HEK293 (cell line): ENCODE results near the gene POLR3E.

Experiments used
- CTCF ChIA-PET: fragments of 350-600 bp; formaldehyde crosslinking; extraction: SDS; loops from one replicate; lab custom pipeline; 2021; ENCODE audit warnings: antibody characterized with exemption; lab: Yijun Ruan, JAX
- POLR2A ChIA-PET: fragments of 300-600 bp; formaldehyde crosslinking; extraction: SDS; loops from one replicate; lab custom pipeline; 2020; ENCODE audit warnings: antibody characterized with exemption, inconsistent platforms; lab: Yijun Ruan, JAX
- H3K27ac ChIP-seq: fragments of 200-500 bp; sonication (Bioruptor generic); 2 replicates; pipeline ENCODE4 v1.5.1; 2014; ENCODE audit warnings: low read depth, low read length, control low read depth, inconsistent platforms; ENCODE audit errors: extremely low read depth
- H3K36me3 ChIP-seq, 2 experiments: fragments of 200-500 bp in 1 of 2; sonication (Bioruptor generic) in 1 of 2; 1 replicate in 1 of 2; 2 replicates in 1 of 2; pipeline ENCODE4 v1.5.1; 2014 to 2017; ENCODE audit warnings: inconsistent platforms in 2 of 2, low read length in 2 of 2; ENCODE audit not compliant: control insufficient read depth in 2 of 2, insufficient read depth in 1 of 2
- H3K4me1 ChIP-seq: fragments of 200-500 bp; sonication (Bioruptor generic); 2 replicates; pipeline ENCODE4 v1.5.1; 2014; ENCODE audit warnings: mild to moderate bottlenecking, low read length, inconsistent platforms; ENCODE audit not compliant: control insufficient read depth, insufficient read depth
- H3K4me3 ChIP-seq: 2 replicates; pipeline ENCODE4 v1.5.1; 2011; ENCODE audit warnings: low read depth, mild to moderate bottlenecking, control low read depth, low read length, moderate library complexity
- H3K9me3 ChIP-seq: fragments of 200-500 bp; sonication (Bioruptor generic); 2 replicates; pipeline ENCODE4 v1.5.1; 2014; ENCODE audit warnings: low read depth, low read length, inconsistent platforms; ENCODE audit not compliant: control insufficient read depth, insufficient read depth
- ATF2 ChIP-seq: fragments of 450-650 bp; formaldehyde crosslinking; IDR thresholded peaks from 2 replicates; pipeline ENCODE4 v1.5.1; 2016; ENCODE audit warnings: missing biosample characterization, missing genetic modification characterization, low read depth
- GLIS2 ChIP-seq: fragments of 450-650 bp; formaldehyde crosslinking; IDR thresholded peaks from 2 replicates; pipeline ENCODE4 v1.5.1; 2016; ENCODE audit warnings: missing biosample characterization, missing genetic modification characterization
- OSR2 ChIP-seq: fragments of 450-650 bp; formaldehyde crosslinking; IDR thresholded peaks from 2 replicates; pipeline ENCODE4 v1.5.1; 2016; ENCODE audit warnings: missing biosample characterization, missing genetic modification characterization
- PRDM1 ChIP-seq: fragments of 450-650 bp; formaldehyde crosslinking; IDR thresholded peaks from 2 replicates; pipeline ENCODE4; 2016; ENCODE audit warnings: missing biosample characterization, missing genetic modification characterization
- RBAK ChIP-seq: fragments of 450-650 bp; formaldehyde crosslinking; IDR thresholded peaks from 2 replicates; pipeline ENCODE4 v1.5.1; 2016; ENCODE audit warnings: missing biosample characterization, missing genetic modification characterization
- ZBTB20 ChIP-seq: fragments of 450-650 bp; formaldehyde crosslinking; IDR thresholded peaks from 2 replicates; pipeline ENCODE4 v1.5.1; 2016; ENCODE audit warnings: missing biosample characterization, missing genetic modification characterization
- ZBTB44 ChIP-seq: fragments of 450-650 bp; IDR thresholded peaks from 2 replicates; pipeline ENCODE4 v1.5.1; 2018; ENCODE audit warnings: missing biosample characterization, mild to moderate bottlenecking, missing genetic modification characterization
- ZFHX2 ChIP-seq: fragments of 450-650 bp; formaldehyde crosslinking; conservative IDR thresholded peaks from 2 replicates; pipeline ENCODE4 v1.5.1; 2016; ENCODE audit warnings: missing biosample characterization, missing genetic modification characterization
- ZNF157 ChIP-seq: fragments of 450-650 bp; formaldehyde crosslinking; IDR thresholded peaks from 2 replicates; pipeline ENCODE4 v1.5.1; 2016; ENCODE audit warnings: missing biosample characterization, missing genetic modification characterization
- ZNF221 ChIP-seq: fragments of 450-650 bp; formaldehyde crosslinking; IDR thresholded peaks from 2 replicates; pipeline ENCODE4 v1.5.1; 2017; ENCODE audit warnings: missing biosample characterization, missing genetic modification characterization, borderline replicate concordance
- ZNF280C ChIP-seq: fragments of 450-650 bp; formaldehyde crosslinking; IDR thresholded peaks from 2 replicates; pipeline ENCODE4 v1.5.1; 2016; ENCODE audit warnings: missing biosample characterization, missing genetic modification characterization
- ZNF280D ChIP-seq: fragments of 450-650 bp; formaldehyde crosslinking; IDR thresholded peaks from 2 replicates; pipeline ENCODE4 v1.5.1; 2016; ENCODE audit warnings: missing biosample characterization, missing genetic modification characterization
- ZNF335 ChIP-seq: fragments of 450-650 bp; formaldehyde crosslinking; conservative IDR thresholded peaks from 2 replicates; pipeline ENCODE4 v1.5.1; 2016; ENCODE audit warnings: missing biosample characterization, missing genetic modification characterization
- ZNF350 ChIP-seq: fragments of 450-650 bp; formaldehyde crosslinking; IDR thresholded peaks from 2 replicates; pipeline ENCODE4 v1.5.0; 2017; ENCODE audit warnings: missing biosample characterization, mild to moderate bottlenecking, missing genetic modification characterization
- ZNF610 ChIP-seq: fragments of 450-650 bp; formaldehyde crosslinking; IDR thresholded peaks from 2 replicates; pipeline ENCODE4 v1.5.1; 2016; ENCODE audit warnings: missing biosample characterization, missing genetic modification characterization, borderline replicate concordance
- ZNF629 ChIP-seq: fragments of 450-650 bp; formaldehyde crosslinking; IDR thresholded peaks from 2 replicates; pipeline ENCODE4 v1.5.1; 2017; ENCODE audit warnings: missing biosample characterization, missing genetic modification characterization
- ZNF639 ChIP-seq: fragments of 450-650 bp; formaldehyde crosslinking; IDR thresholded peaks from 2 replicates; pipeline ENCODE4 v1.5.1; 2016; ENCODE audit warnings: missing biosample characterization, missing genetic modification characterization
- ZNF670 ChIP-seq: fragments of 450-650 bp; formaldehyde crosslinking; IDR thresholded peaks from 2 replicates; pipeline ENCODE4 v1.5.1; 2016; ENCODE audit warnings: missing biosample characterization, missing genetic modification characterization, low read depth
- ZNF692 ChIP-seq: fragments of 450-650 bp; formaldehyde crosslinking; IDR thresholded peaks from 2 replicates; pipeline ENCODE4 v1.5.1; 2016; ENCODE audit warnings: missing biosample characterization, missing genetic modification characterization
- ZNF843 ChIP-seq: fragments of 450-650 bp; formaldehyde crosslinking; IDR thresholded peaks from 2 replicates; pipeline ENCODE4 v1.5.1; 2016; ENCODE audit warnings: missing biosample characterization, missing genetic modification characterization
- ZSCAN16 ChIP-seq: fragments of 450-650 bp; formaldehyde crosslinking; IDR thresholded peaks from 2 replicates; pipeline ENCODE4 v1.5.1; 2016; ENCODE audit warnings: missing biosample characterization, missing genetic modification characterization
- ZSCAN23 ChIP-seq: fragments of 450-650 bp; formaldehyde crosslinking; IDR thresholded peaks from 2 replicates; pipeline ENCODE4 v1.5.1; 2016; ENCODE audit warnings: missing biosample characterization, missing genetic modification characterization
- ZSCAN30 ChIP-seq: fragments of 450-650 bp; IDR thresholded peaks from 2 replicates; pipeline ENCODE4 v1.5.1; 2018; ENCODE audit warnings: missing biosample characterization, mild to moderate bottlenecking, missing genetic modification characterization, moderate library complexity

The POLR3E gene

GRCh38 chr16:22264786-22265185 is 32.4 kb upstream of the POLR3E start (continued):
- TF ChIP-seq ZNF280C, result no peak
- no peak for TF ChIP-seq ZNF843
- no peak for TF ChIP-seq ZBTB20 (tag by site-specific recombination)
- no peak for TF ChIP-seq ZNF350 (tag by site-specific recombination)
- no peak for TF ChIP-seq ZNF221
- no peak for TF ChIP-seq ATF2 (tag by site-specific recombination)
- no peak for TF ChIP-seq ZNF629

GRCh38 chr16:22265351-22265750 is 31.9 kb upstream of the POLR3E start:
- no peak overlapping the region for H3K27ac ChIP-seq
- H3K4me1 ChIP-seq, result no peaks in the 10 kb centered on the region
- ChIA-PET POLR2A (interaction anchor here (0.7 kb wide), 1 partner anchor 318 kb away, joined by 3 read pairs; no protein-coding TSS in a partner anchor), CTCF (no interaction called here)
- TF ChIP-seq ZSCAN30 (tag by site-specific recombination) (no peak), ZNF335 (tag by site-specific recombination) (no peak), ZFHX2 (tag by site-specific recombination) (no peak), ZNF670 (tag by site-specific recombination) (no peak), ZNF692 (tag by site-specific recombination) (no peak), ZNF280D (tag by site-specific recombination) (no peak), ZBTB44 (tag by site-specific recombination) (no peak), ZSCAN16 (tag by site-specific recombination) (no peak), ZSCAN23 (tag by site-specific recombination) (no peak), ZNF280C (no peak), ZNF157 (tag by site-specific recombination) (no peak), PRDM1 (no peak), ZNF639 (tag by site-specific recombination) (no peak), GLIS2 (tag by site-specific recombination) (no peak), RBAK (tag by site-specific recombination) (no peak), ZNF610 (tag by site-specific recombination) (no peak), OSR2 (no peak)
- peaks cover 6 to 46% of the 10 kb centered on the region in 2 experiments; a peak in 2 of 3 replicates for H3K36me3 ChIP-seq
- H3K9me3 ChIP-seq, result no peaks in the 10 kb centered on the region
- no peak overlapping the region for H3K4me3 ChIP-seq
